ENCODE measurements around the gene SAMD15.
"Not testable (repeated sequence)": the region's sequence is repeated elsewhere in the genome, so short reads cannot be mapped to it uniquely, and the experiment has no call there.

The SAMD15 gene

GRCh38 chr14:77375973-77376770 is 1.0 kb upstream of the SAMD15 start:
- DNase-seq: no peak

DNA sequence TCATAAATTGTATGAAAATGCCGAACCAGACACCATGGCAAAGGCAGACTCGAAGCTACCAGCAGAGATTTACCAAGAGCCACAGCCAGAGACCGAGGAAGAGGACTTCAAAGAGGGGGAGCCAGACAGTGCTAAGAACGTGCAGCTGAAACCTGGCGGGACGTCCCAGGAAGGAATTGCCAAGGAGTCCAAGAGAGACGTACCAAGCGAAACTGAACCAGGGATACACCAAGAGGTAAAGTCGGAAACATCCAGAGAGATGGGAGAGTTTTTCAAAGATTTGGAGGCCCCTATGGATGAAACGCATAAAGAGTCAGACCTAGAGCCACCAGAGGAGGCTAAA is 294 bp downstream of the SAMD15 start:
- no peak for DNase-seq

- DNase-seq: no peak
Measured at GRCh38 chr14:77378701-77379100, 1.5 kb downstream of the SAMD15 start.

DNA sequence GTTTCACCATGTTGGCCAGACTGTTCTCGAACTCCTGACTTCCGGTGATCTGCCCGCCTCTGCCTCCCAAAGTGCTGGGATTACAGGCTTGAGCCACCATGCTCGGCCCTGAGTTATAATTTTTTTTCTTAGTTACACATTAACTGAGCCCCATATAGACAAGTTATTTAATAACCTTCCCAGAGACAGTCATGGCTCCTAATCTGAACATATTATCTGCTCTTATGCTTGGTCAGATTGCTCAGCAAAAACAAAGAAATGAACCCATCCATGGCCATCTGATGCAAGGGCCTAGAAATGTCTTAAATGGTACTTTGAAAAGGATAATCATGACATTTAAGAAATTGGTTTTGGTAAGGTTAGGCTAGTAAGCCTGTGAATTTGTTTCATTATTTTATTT is 13.0 kb downstream of the SAMD15 start:
- DNase-seq: no peak

DNA sequence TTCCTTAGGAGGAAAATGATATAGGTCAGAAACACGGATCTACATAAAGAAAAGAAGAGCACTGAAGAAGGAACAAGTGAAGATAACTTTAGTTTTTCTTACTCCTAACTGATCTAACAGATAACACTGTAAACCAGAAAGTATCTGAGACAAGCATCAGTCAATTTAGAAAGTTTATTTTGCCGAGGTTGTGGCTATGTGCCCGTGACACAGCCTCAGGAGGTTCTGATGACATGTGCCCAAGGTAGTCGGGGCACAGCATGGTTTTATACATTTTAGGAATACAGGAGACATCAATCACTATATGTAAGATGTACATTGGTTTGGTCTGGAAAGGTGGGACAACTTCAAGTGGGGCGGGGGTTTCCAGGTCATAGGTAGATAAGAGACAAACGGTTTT is 23.0 kb downstream of the SAMD15 start:
- no peak for DNase-seq

- no peak for DNase-seq
Measured at GRCh38 chr14:77403768-77404167, 26.6 kb downstream of the SAMD15 start.

DNA sequence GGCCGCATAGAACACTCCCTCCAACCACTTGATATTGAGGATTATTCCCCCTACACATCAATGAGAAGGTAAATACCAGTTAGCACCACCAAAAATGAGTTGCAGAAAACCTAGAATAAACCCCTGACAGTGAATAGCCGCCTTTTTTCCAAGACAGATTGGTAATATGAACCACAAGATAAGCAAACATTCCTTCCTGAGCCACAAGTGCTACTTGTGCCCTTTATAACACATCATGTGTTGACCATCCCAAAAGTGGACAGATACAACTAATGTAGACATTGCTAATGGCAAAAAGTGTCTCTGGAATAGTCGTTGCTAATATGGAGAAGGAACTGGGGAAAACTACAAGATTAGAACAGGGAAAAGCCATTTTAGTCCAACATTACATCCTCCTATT is 28.9 kb downstream of the SAMD15 start:
- no peak for DNase-seq

DNA sequence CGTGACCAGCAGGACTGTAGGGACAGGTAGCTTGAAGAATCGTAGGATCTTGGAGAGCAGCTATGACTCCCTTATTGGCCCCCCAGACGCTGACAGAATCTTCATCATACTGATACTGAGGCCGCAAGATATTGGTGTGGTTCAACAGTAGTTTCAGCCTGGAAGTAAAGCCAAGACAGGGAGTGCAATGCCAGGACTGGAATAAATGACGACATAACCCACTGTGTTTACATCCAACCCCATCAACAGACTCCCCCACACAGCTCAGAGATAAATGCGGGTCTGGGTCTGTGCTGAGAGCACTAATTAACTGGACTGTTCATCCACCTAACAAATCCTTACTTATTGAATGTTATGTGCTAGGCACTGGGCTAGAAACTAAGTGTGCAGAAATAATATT is 29.5 kb downstream of the SAMD15 start:
- DNase-seq: no peak

DNA sequence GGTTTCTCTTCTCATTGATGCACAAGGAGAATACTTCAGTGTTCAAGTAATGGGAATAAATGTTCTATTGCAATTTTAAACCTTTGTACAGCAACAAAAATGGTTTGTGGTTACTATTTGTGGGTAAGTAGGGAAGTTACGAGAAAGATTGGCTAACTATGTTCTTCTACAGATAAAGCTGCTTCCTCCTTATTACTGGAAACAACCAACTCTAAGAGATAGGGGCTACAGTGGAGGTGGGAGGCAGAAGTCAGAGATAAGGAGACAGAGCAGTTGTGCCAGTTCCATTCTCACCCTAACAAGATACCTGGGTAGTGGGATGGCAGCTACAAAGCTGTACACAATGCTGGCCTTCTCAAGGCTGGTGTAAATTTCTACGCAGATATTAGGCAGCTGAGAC is 30.0 kb downstream of the SAMD15 start:
- DNase-seq: no peak

DNA sequence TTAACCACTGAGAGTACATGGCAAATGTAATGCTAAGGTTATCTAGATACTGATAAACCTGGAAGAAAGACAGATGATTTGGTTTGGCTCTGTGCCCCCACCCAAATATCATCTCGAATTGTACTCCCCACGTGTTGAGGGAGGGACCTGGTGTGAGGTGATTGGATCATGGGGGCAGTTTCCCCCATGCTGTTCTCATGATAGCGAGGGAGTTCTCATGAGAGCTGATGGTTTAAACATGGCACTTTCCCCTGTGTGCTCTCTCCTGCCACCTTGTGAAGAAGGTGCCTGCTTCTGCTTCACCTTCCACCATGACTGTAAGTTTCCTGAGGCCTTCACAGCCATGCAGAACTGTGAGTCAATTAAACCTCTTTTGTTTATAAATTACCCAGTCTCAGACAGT is 32.0 kb downstream of the SAMD15 start:
- DNase-seq: no peak

GRCh38 chr14:77415403-77416030 is 38.3 kb downstream of the SAMD15 start:
- not testable (repeated sequence) for DNase-seq

GRCh38 chr14:77416098-77416497 is 38.9 kb downstream of the SAMD15 start:
- DNase-seq: not testable (repeated sequence)

GRCh38 chr14:77416836-77417235 is 39.7 kb downstream of the SAMD15 start:
- no peak for DNase-seq

DNA sequence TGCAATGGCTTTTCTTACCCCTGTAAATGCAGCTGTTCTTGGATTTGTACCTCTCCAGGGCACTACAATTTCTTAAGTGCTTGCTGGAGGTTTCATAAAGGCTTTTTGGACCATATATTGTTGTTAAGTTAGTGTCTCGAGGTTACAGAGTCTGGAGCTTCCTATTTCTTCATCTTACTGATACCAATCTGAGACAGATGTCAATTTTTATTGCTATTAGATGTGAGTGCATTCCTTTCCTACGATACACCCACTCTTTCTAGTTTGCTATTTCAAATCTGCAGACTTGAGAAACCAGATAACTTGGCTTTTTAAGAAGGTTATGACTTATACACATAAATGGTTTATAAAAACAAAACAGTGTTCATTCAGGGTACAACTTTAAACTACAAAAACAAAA is 44.0 kb downstream of the SAMD15 start:
- DNase-seq: no peak

- no peak for DNase-seq
Measured at GRCh38 chr14:77423423-77423822, 46.2 kb downstream of the SAMD15 start, which contains the start of gene NOXRED1. NOXRED1 (minus strand) TSS chr14:77423523; CDS start chr14:77422889, 634 bp downstream.

- no peak for DNase-seq
Measured at GRCh38 chr14:77424862-77425261, 47.7 kb downstream of the SAMD15 start.

DNA sequence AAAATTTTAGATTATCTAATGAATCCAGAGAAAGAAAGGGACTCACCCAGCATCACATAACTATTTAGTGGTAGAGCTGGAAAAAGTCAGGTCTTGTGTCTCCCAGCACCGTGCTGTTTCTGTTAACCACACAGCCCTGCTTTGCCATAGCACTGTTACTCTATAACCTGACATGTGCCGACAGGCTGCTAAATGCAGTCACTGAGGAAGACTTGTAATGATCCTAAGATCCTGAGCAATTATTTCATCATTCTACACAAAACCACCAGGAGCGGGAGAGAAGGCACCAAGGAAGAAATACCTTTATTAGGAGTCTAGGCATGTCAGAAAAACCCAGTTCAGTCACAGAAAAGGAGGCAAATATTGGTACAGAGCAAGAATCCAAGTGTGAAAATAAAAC is 49.2 kb downstream of the SAMD15 start:
- no peak for DNase-seq

DNA sequence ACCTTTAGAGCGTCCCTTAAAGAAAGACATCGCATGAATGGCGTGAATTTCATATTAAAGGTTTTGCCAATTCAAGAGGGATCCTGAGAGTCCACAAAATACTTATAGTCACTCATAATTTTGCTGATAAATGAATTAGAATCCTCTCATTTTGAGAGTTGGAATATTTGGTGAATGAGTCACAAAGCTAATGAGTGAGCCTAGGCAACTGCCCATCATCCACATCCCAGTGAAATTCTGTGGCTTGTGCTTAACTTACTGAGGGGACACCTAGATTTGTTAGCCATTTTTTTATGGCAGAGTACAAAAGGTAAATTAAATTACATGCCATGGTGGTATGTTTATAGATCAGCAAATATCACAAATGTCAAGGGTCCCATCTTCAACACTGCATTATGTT is 58.9 kb downstream of the SAMD15 start:
- no peak for DNase-seq

DNA sequence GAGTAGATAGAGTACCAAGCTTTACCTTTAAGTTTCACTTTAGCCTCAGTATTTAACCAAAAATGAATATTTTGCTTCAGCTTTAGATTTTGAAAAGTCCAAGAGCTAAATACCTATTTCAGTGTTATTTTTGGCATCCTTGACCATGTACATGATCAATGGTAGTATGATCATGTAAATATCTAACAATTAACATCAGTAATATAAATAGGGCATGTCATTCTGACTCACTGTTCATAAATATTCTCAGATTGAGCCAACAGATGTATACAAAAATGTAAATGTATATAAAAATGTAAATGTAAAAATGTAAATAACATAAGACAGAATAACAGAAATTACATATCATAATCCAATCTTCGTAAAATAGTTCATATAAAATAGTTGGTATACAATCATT is 61.4 kb downstream of the SAMD15 start:
- no peak for DNase-seq

DNA sequence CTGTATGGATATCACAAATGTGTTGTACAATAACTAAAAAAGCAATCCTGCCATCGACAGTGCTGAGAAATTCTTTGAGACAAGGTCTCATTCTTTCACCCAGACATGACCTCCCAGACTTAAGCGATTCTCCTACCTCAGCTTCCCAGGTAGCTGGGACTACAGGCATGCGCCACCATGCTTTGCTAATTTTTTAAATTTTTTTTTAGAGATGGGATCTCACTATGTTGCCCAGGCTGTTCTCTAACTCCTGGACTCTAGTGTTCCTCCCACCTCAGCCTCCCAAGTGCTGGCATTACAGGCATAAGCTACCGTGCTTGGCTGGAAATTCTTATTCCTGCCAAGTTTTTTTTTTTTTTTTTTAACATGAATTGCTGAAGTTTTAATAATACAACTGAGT is 62.7 kb downstream of the SAMD15 start:
- DNase-seq: no peak
